Fibroblast of skin of left quadriceps (primary cell): ENCODE data around the gene EIF3D.
"Not testable (repeated sequence)": the region's sequence is repeated elsewhere in the genome, so short reads cannot be mapped to it uniquely, and the experiment has no call there.

Experiments used
- DNase-seq, 2 experiments: peaks; one replicate each; pipeline ENCODE4 v3.0.0-alpha.2; 2013; ENCODE audit warnings: low read depth in 2 of 2

EIF3D gene

DNA sequence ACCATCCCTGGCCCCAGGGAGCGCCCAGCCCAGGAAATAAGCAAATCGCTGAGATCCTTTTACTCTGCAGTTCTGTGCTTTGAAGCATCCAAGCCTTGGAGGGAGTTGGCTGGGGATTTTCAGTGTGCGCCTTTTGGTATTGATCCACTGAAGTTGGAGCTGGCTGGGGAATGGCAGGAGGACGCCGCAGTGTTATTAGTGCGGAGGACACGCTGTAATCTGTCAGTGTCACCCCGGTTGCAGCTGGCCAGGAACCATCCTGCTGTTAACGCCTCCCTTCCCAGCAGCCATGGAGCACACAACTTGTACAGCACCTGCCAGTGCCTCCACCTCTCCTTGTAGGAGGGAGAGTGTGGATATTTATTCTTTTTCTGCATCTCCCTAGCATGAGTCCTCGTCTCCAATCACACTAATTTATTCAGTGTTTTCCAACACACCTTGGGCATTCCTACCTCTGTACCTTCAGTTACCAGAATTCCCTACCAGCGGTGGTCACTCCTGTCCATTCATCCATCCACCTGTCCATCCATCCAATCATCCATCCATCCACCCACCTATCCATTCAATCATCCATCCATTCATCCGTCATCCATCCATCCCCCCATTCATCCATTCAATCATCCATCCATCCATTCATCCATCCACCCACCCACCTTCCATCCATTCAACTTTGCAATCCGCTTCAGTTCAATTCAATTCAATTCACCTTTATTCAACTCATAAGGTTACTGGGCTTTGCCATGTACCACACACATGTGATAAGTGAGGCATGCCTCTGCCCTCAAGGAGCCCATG is 21.9 kb upstream of the EIF3D start:
- DNase-seq: no peak

DNA sequence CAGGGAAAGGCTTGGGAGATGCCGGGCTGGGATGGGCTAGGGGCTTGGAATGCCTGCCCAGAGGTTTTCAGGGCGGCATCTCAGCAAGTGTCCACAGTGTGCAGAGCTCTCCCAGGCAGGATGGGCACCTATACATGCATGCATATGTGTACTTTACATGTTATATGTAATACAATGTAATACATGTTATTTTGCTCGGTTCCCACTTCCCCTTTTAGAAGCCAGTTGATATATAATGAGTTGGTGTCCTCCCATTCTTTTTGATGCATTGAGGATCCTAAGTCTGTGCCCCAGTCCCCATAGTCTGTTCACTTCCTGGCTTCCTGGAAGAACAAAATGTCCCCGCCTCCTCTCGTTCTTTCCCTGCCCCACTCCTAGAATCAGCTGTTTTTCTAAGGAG is 20.1 kb upstream of the EIF3D start:
- no peak for DNase-seq

DNA sequence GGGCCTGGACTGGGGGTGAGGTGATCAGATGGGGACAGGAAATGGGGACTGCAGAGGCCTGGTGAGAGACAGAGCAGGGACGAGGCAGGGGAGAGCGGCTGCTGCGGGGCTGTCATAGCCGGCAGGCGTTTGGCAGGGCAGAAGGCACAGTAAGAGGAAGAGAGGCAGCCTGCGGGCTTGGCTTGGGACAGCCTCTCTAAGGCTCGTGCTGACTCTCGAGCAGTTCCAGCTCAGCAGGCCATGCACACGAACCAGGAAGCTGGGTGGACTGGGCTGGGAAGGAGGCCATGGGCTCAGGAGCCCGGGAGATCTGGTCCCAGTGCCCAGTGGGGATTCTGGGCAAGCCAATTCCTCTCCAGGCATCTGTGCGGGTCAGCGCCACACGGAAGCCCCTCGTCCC is 19.6 kb upstream of the EIF3D start:
- DNase-seq: no peak

DNA sequence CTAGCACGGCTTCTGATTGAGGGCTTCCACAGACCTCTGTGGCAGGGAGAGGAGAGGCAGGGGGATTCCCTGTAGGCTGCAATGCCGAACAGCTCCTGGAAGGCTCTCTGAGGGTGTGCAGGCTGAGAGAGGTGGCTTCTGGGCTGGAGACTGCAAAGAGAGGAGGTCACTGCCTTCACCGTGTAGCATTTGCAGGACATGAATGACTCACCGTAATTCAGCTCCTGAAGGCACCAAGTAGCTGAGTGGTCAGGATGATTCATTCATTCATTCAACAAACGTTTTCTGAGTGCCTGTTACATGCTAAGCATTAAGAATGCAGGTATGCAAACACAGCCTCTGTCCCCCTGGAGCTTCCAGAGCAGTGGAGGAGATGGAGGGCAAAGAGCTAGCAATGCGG is 18.0 kb upstream of the EIF3D start:
- no peak for DNase-seq

- DNase-seq: peak in 1 of 2 experiments; percentile 32
These were observed 17.3 kb upstream of the EIF3D start for GRCh38 chr22:36546092-36546804.

DNA sequence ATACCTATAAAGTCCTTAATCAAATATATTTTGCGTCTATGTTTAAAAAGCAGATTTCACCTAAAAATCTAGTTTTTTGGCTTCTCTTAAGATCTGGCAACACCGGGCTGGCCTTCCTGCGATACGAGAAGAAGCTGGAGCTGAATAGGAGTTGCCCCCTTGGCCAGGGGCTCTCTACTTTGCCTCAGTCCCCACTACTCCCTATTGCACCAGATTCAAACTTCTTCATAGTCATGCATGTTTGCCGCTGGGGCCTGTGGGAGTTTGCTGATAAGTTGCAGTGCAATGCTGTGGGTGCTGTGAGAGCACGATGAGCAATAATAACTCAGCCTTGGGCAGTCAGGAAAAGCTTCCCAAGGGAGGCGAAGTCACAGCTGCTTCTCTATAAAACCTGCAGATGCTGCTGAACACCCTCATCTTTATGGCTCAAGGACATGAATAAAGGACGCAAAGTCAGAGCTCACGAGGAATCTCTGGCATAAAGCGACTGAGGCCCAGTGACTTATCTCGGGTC is 15.2 kb upstream of the EIF3D start:
- DNase-seq: no peak

DNA sequence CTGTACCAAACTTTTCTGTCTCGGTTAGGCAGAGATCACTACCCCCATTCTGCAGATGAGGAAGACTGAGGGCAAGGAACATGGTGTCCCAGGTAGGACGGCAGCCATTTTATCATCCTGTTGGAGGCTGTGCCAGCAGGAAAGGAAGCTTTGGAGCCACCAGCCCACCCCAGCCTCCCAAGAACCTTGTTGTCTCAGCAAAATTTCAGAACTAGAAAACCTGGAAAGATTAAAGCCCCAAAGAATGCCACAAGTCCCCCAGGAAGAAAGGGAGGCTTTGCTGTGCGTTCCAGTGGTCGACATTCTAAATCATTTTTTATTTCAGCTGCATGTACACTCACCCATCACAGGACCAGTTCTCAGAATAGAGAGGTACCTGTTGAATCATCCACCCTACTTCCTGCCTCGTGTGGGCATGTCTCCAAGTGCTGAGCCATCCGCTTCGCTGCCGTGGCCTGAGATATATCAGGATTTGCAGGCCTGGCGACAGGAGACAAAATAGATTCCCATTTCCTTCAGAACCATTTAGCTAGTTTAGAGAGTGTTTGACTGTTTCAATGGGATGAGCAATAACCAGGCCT is 13.0 kb upstream of the EIF3D start:
- DNase-seq: peak; percentile 87 to 89

DNA sequence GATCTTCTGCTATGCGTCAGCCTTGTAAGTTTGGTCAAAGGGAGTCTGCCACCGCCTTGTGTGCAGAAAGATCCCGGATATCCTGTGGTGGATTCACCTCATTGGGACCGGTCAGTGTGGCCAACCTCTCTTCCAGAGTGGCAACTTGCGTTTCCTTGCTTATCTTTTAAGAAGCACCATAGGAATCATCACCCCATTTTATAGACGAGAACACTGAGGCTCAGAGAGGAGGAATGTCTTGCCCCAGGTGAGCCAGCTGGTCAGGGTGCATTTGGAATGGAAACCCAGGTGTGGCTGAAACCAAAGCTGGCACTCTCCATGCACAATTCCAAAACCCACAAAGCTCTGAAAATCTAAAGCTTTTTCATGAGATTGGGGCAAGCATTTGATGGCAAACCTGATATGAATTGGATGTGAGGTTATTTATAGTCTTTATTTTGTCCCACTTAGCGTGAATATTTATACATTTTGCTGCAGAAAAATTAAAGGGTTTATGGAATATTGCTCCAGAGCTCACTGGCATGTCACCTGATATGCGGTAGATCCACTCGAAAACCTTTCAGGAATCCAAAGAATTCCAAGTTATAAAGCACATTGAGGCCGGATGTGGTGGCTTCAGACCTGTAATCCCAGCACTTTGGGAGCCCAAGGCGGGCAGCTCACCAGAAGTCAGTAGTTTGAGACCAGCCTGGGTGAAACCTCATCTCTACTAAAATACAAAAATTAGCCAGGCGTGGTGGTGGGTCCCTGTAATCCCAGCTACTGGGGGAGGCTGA is 12.1 kb upstream of the EIF3D start:
- no peak for DNase-seq

DNA sequence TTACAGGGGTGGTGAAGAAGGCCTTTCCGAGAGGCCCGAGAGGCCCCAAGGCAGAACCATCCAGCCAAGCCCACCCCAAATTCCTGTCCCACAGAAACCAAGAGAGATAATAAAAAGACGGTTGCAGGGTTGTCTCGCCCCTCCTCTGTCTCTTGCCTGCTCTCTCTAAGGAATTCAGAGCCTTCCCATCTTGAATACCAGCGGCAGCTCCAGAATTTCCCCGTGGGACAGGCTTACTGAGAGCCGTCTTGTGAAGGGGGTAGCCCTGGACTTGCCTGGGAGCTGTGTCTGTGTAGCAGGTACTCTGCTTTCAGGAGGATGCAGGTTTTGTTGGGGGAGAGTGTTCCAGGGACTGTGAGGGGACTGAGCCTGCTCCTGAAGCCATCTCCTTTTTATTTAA is 9.6 kb upstream of the EIF3D start:
- no peak for DNase-seq

- no peak for DNase-seq
These were observed 7.8 kb upstream of the EIF3D start for GRCh38 chr22:36536717-36537116.

DNA sequence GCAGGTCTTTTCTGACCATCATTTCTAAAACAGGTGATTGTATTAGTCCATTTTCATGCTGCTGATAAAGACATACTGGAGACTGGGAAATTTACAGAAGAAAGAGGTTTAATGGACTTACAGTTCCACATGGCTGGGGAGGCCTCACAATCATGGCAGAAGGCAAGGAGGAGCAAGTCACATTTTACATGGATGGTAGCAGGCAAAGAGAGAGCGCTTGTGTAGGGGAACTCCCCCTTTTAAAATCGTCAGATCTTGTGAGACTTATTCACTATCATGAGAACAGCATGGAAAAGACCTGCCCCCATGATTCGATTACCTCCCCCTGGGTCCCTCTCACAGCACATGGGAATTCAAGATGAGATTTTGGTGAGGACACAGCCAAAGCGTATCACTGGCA is 4.4 kb upstream of the EIF3D start:
- DNase-seq: not testable (repeated sequence)

- DNase-seq: no peak
These were observed 3.5 kb upstream of the EIF3D start for GRCh38 chr22:36532466-36532865.

GRCh38 chr22:36528341-36528740 is 625 bp downstream of the EIF3D start:
- no peak for DNase-seq

DNA sequence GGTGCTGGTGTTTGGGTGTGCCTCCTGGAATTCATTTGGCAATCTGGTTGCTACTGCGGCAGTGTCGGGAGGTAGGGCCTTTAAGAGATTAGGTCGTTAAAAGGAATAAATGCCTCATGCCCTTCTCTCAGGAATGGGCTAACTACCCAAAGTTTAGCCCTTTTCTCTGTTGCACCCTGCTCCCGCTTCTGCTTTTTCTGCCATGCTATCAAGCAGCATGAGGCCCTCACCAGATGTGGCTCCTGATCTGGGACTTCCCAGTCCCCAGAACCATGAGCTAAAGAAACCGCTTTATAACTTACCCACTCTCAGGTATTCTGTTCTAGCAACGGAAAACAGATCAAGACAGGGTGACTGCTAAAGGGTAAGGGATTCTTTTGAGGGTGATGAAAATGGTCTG is 6.3 kb downstream of the EIF3D start:
- DNase-seq: no peak

GRCh38 chr22:36520423-36520822 is 8.5 kb downstream of the EIF3D start:
- DNase-seq: no peak

DNA sequence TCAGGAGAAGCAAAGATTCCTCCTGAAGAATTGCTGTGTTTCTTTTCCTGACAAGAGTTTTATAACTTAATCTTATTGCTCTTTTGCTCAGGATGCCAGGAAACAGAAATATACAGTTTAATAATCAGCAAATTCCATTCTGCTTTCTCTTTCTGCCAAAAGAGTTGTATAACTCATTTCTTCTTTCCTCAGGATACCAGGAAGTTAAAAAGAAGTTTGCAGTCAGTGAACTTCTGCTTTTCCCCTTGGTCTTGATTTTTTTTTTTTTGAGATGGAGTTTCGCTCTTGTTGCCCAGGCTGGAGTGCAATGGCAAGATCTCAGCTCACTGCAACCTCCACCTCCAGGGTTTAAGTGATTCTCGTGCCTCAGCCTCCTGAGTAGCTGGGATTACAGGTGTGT is 9.1 kb downstream of the EIF3D start:
- DNase-seq: not testable (repeated sequence)

- no peak for DNase-seq
These were observed 14.2 kb downstream of the EIF3D start for GRCh38 chr22:36514766-36515165.

GRCh38 chr22:36512991-36513390 is 16.0 kb downstream of the EIF3D start:
- no peak for DNase-seq

DNA sequence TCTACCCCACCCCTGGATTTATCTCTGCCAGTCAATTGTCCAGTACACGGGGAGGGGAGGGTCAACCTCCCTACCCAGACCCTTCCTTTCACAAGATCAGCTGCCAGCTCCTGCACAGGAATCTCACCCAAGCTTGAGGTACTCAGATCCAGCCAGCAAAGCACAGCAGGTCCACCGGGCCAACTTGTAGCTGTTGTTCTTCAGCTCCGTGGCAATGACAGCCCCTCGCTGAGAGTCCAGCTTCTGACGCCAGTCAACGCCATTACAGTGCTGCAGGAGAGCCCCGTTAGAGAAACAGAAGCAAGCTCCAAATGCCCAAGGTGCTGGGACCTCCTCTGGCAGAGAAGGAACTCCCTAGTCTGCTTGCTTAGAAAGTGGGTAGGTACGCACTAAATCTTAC is 16.6 kb downstream of the EIF3D start:
- no peak for DNase-seq

GRCh38 chr22:36510966-36511881 is 17.7 kb downstream of the EIF3D start:
- peak in 1 of 2 experiments; percentile 16 for DNase-seq

- no peak for DNase-seq
These were observed 18.6 kb downstream of the EIF3D start for GRCh38 chr22:36510384-36510783.
